Measurements from ENCODE around the gene MCTP1.

The MCTP1 gene

DNA sequence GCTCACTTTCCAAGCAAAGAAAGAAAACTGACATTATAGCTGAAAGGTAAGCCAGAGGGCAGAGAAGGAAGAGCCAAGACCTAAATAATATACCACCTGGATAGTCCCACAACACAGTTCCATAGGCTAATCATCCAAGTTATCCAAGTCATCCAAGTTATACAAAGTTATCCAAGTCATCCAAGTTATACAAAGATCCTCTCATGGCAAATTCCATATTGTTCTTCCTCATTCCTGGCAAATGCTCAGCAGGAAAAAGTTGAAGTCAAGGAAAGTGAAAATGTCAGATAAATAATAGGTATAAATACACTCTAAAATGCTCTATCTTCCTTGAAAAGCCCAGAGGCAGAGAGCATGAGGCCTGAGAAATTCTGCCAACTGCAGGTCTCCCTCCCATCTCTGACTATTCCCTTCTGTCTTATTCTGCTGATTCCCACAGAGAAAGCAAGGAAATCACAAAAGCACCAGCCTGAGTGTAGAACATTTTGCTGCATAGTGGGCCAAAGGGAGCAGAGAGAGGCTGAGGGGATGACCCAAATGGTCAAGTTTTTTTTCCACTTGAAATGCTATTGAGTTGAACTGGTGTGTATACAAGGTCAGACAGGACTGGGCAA, 12.5 kb downstream of the MCTP1 start:
- no peaks in the 10 kb centered on the region for H3K4me1 ChIP-seq (ENCODE audit: low read length)
- H3K9me3 ChIP-seq (replicated peaks; ENCODE audit: insufficient read depth, low read length) = no peaks in the 10 kb centered on the region
- H3K9ac ChIP-seq (ENCODE audit: low read length) = no peak overlapping the region
- no peaks in the 10 kb centered on the region for H3K9me2 ChIP-seq (replicated peaks; ENCODE audit: insufficient read depth, low read length)
- H3K36me3 ChIP-seq (replicated peaks; ENCODE audit: insufficient read depth, low read length) = no peaks in the 10 kb centered on the region
- no peaks in the 10 kb centered on the region for H4K20me1 ChIP-seq (ENCODE audit: insufficient read depth, low read length)
- no peak overlapping the region for H2AFZ ChIP-seq (ENCODE audit: low read length)
- no peak for DNase-seq
- H3K27ac ChIP-seq (ENCODE audit: low read length) = no peak overlapping the region
- H3K79me2 ChIP-seq (ENCODE audit: low read length) = no peaks in the 10 kb centered on the region
- TF ChIP-seq, protein P1, sequence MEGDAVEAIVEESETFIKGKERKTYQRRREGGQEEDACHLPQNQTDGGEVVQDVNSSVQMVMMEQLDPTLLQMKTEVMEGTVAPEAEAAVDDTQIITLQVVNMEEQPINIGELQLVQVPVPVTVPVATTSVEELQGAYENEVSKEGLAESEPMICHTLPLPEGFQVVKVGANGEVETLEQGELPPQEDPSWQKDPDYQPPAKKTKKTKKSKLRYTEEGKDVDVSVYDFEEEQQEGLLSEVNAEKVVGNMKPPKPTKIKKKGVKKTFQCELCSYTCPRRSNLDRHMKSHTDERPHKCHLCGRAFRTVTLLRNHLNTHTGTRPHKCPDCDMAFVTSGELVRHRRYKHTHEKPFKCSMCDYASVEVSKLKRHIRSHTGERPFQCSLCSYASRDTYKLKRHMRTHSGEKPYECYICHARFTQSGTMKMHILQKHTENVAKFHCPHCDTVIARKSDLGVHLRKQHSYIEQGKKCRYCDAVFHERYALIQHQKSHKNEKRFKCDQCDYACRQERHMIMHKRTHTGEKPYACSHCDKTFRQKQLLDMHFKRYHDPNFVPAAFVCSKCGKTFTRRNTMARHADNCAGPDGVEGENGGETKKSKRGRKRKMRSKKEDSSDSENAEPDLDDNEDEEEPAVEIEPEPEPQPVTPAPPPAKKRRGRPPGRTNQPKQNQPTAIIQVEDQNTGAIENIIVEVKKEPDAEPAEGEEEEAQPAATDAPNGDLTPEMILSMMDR (IDR thresholded peaks at IDR 0.05; ENCODE audit: low read length) = no peak
- TF ChIP-seq EZH2phosphoT487 (IDR thresholded peaks at IDR 0.05; ENCODE audit: low read length) = no peak
- no peak overlapping the region for H3K4me2 ChIP-seq (ENCODE audit: low read depth, low read length)
- H3K27me3 ChIP-seq (replicated peaks; ENCODE audit: insufficient read depth, low read length) = no peaks in the 10 kb centered on the region
- no peak overlapping the region for H3K4me3 ChIP-seq (ENCODE audit: low read length)
- no peaks in the 10 kb centered on the region for H3F3A ChIP-seq (ENCODE audit: insufficient read depth, low read length)

DNA sequence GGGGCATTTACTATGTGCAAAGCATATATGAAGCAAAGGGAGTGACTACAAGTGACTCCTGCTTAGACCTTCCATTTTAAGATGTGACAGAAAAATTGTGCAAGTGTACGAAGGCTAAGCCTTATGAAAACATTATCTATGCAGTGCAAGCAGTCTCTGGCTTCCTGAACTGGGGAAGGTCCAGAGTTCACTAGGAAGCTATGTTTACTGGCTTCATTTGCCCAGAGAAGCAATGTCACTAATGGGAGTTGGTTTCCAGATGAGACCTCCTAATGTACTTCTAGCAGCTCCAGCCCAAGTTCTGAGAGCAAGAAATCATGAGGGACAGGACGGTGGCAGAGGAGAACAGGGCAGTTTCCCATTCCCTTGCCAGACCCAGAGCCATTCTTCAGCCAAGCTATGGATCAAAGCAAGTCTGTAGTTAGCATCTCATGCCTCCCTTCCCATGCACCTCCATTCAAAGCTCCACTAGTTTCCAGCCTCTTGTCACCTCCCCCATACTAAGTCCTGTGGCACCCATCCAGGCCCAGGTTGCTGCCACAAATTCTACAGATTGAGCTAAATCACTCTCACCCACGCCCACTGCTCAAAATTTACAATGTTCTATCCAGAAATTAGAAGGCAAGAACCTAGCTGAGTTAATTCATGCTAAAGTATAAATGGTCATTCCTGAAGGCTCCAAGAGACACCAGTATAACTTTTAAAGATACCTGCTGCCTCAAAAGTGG, 21.8 kb downstream of the MCTP1 start:
- TF ChIP-seq, protein P1 (IDR thresholded peaks at IDR 0.05; ENCODE audit: low read length) = no peak
- TF ChIP-seq EZH2 (optimal IDR thresholded peaks at IDR 0.05; ENCODE audit: low read depth, low read length) = no peak
- TF ChIP-seq EZH2phosphoT487 (IDR thresholded peaks at IDR 0.05; ENCODE audit: low read length) = no peak
- H2AFZ ChIP-seq (ENCODE audit: low read length) = no peak overlapping the region

DNA sequence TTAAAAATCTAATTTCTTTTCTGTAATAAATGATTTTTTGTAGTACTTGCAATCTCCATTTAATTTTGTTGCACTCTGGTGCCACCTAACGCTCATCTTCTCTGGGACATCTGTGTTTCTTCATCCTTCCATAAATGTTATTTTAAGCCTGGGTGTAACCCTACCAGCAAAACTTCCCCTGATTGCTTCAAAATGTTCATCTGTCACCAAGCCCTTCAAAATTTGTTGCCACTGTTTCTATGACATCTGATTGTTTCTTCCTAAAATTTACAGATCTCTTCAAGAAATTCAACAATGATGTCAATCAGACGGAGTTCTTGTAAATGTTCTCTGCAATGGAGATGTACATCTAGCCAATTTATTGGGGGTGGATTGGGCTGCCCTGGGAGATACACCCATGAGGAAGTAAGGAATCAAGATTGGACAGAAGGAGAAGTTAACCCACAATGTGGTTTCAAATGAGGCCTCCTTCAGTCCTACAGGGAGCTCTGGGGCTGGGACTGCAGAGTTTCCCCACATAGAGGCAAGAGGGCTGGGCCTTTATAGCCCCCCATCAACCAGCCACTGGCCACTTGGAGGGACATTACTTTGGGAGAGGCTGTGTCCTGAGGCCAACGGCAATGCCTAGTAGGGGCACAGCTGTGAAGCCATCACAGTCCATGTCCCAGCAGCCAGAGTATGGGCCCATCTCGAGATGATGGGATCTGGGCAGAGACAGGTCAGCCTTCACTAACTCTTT, 23.3 kb downstream of the MCTP1 start:
- DNase-seq = peak; percentile 37
- Histone ChIP-seq H3K9ac (ENCODE audit: low read length) (no peak overlapping the region), H3K4me1 (ENCODE audit: low read length) (no peaks in the 10 kb centered on the region), H3K4me3 (ENCODE audit: low read length) (no peak overlapping the region), H3K36me3 (replicated peaks; ENCODE audit: insufficient read depth, low read length) (no peaks in the 10 kb centered on the region), H3K9me3 (replicated peaks; ENCODE audit: insufficient read depth, low read length) (no peaks in the 10 kb centered on the region), H4K20me1 (ENCODE audit: insufficient read depth, low read length) (no peaks in the 10 kb centered on the region), H3K27me3 (replicated peaks; ENCODE audit: insufficient read depth, low read length) (no peaks in the 10 kb centered on the region), H3K27ac (ENCODE audit: low read length) (no peak overlapping the region), H3K4me2 (ENCODE audit: low read depth, low read length) (no peak overlapping the region), H3F3A (ENCODE audit: insufficient read depth, low read length) (no peaks in the 10 kb centered on the region), H3K79me2 (ENCODE audit: low read length) (no peaks in the 10 kb centered on the region), H2AFZ (ENCODE audit: low read length) (no peak overlapping the region), H3K9me2 (replicated peaks; ENCODE audit: insufficient read depth, low read length) (no peaks in the 10 kb centered on the region)
- TF ChIP-seq EZH2phosphoT487 (IDR thresholded peaks at IDR 0.05; ENCODE audit: low read length) = no peak
- TF ChIP-seq, protein P1 (IDR thresholded peaks at IDR 0.05; ENCODE audit: low read length) = peak; percentile 57
- no peak for TF ChIP-seq EZH2 (optimal IDR thresholded peaks at IDR 0.05; ENCODE audit: low read depth, low read length)

More for the DNA sequence above, 21.8 kb downstream of the MCTP1 start:
- Histone ChIP-seq H3K9ac (ENCODE audit: low read length) (no peak overlapping the region), H3K4me3 (ENCODE audit: low read length) (no peak overlapping the region), H3K9me3 (replicated peaks; ENCODE audit: insufficient read depth, low read length) (no peaks in the 10 kb centered on the region), H4K20me1 (ENCODE audit: insufficient read depth, low read length) (no peaks in the 10 kb centered on the region), H3K4me2 (ENCODE audit: low read depth, low read length) (no peak overlapping the region), H3F3A (ENCODE audit: insufficient read depth, low read length) (no peaks in the 10 kb centered on the region), H3K27ac (ENCODE audit: low read length) (no peak overlapping the region), H3K36me3 (replicated peaks; ENCODE audit: insufficient read depth, low read length) (no peaks in the 10 kb centered on the region), H3K79me2 (ENCODE audit: low read length) (no peaks in the 10 kb centered on the region), H3K9me2 (replicated peaks; ENCODE audit: insufficient read depth, low read length) (no peaks in the 10 kb centered on the region), H3K27me3 (replicated peaks; ENCODE audit: insufficient read depth, low read length) (no peaks in the 10 kb centered on the region), H3K4me1 (ENCODE audit: low read length) (no peaks in the 10 kb centered on the region)
- DNase-seq = no peak

Data from MM.1S (cell line).